Activated CD4-positive, alpha-beta T cell treated with anti-CD3 and anti-CD28 coated beads, Interleukin-2, amount 10 ng/mL, durations not matched to agents 7 days and 5 days (primary cell): ENCODE data around the gene MAST4. TPM values are rescaled to one million over a fixed set of nuclear protein-coding genes. Genes with fewer than 3 reads are reported as not detected.

Experiments used
- CTCF ChIA-PET: fragments of 350-600 bp; sonication (Branson Sonifier 250); formaldehyde crosslinking; loops from one replicate; lab custom pipeline; 2021; ENCODE audit warnings: antibody characterized with exemption; lab: Charles Lee
- POLR2A ChIA-PET: fragments of 350-600 bp; sonication (Branson Sonifier 250); formaldehyde crosslinking; loops from one replicate; lab custom pipeline; 2021; ENCODE audit warnings: antibody characterized with exemption; lab: Charles Lee
- DNase-seq: peaks from one replicate; pipeline ENCODE4 v3.0.0-alpha.2; 2020
- H3K27ac Mint-ChIP-seq: one replicate; pipeline ENCODE4 v1.8.0; 2021; ENCODE audit warnings: mild to moderate bottlenecking, moderate library complexity, mixed read lengths
- H3K27me3 Mint-ChIP-seq: one replicate; pipeline ENCODE4 v1.8.0; 2021; ENCODE audit warnings: mixed read lengths
- H3K36me3 Mint-ChIP-seq: one replicate; pipeline ENCODE4 v1.8.0; 2021; ENCODE audit warnings: low read depth, mixed read lengths
- H3K4me1 Mint-ChIP-seq: one replicate; pipeline ENCODE4 v1.8.0; 2021; ENCODE audit warnings: mixed read lengths
- H3K4me3 Mint-ChIP-seq: one replicate; pipeline ENCODE4 v1.8.0; 2021; ENCODE audit warnings: mild to moderate bottlenecking, moderate library complexity, mixed read lengths
- H3K9me3 Mint-ChIP-seq: one replicate; pipeline ENCODE4 v1.8.0; 2021; ENCODE audit warnings: mixed read lengths
- total RNA-seq, 2 experiments: library from RNA; stranded (reverse); gene quantifications; one replicate each; pipeline ENCODE4 v1.2.3, GENCODE V29; 2021

The MAST4 gene
- total RNA-seq, 2 experiments from 2014 or later = 23.5 to 25.8 TPM

DNA sequence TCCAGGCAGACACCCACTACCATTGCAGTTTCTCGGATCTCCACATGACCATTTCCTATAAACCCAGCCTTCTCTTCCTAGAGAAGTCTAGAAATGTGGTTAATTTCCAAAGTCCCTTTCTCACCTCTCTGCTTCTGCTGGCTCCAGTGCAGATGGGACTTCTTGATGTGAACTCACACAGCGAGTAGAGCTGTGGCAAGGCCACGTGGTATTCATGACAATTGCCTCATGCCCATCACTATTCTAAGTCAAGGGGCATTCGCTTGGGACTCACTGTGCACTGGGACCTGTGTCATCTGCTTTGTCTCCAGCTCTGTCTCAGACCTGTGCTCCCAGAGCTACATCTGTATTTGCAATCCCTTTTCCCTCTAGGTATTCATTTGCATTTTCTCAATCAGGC lies 594.2 kb downstream of the MAST4 start:
- H3K36me3 Mint-ChIP-seq = peaks cover 33% of the 10 kb centered on the region
- H3K4me3 Mint-ChIP-seq = no peak overlapping the region
- ChIA-PET POLR2A (no interaction called here), CTCF (interaction anchor here (1.6 to 3.2 kb wide), 2 partner anchors 9 to 12 kb away, joined by 3 to 19 read pairs; no protein-coding TSS in a partner anchor)
- no peak for DNase-seq
- H3K27ac Mint-ChIP-seq = no peak overlapping the region
- H3K9me3 Mint-ChIP-seq = peaks cover 14% of the 10 kb centered on the region
- H3K27me3 Mint-ChIP-seq = no peaks in the 10 kb centered on the region
- peaks cover 54% of the 10 kb centered on the region for H3K4me1 Mint-ChIP-seq

DNA sequence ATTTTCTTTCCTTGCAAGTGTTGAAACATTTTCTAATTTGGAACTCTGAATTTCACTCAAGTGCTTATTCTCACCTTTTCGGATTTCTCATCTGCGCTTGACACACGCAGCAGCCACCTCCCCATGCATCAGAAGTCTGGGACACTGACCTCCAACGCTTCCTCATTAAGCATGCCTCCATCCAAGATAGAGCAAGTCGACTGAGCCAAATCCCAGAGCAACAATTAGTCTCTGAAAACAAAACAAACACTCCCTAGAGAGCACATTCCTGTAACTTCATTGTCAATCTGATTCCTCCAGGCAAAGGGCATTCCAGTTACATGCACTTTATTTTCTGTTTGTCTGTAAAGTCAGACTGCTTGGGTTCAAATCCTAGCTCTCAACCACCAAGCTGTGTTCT lies 594.7 kb downstream of the MAST4 start:
- CTCF ChIA-PET = interaction anchor here (0.9 to 3.2 kb wide), 4 partner anchors 9 to 16 kb away, joined by 3 to 19 read pairs (median 3); no protein-coding TSS in a partner anchor
- Mint-ChIP-seq H3K27ac (no peak overlapping the region), H3K4me3 (no peak overlapping the region), H3K9me3 (peaks cover 16% of the 10 kb centered on the region), H3K36me3 (peaks cover 36% of the 10 kb centered on the region), H3K27me3 (no peaks in the 10 kb centered on the region), H3K4me1 (peaks cover 55% of the 10 kb centered on the region)
- POLR2A ChIA-PET = no interaction called here
- DNase-seq = no peak

- ChIA-PET CTCF (interaction anchor here (0.8 to 3.2 kb wide), 7 partner anchors 9 to 27 kb away, joined by 3 to 19 read pairs (median 4); no protein-coding TSS in a partner anchor), POLR2A (no interaction called here)
- H3K9me3 Mint-ChIP-seq = peaks cover 21% of the 10 kb centered on the region
- H3K27me3 Mint-ChIP-seq = no peaks in the 10 kb centered on the region
- peak overlapping the region; percentile 28 for H3K27ac Mint-ChIP-seq
- no peak for DNase-seq
- H3K4me3 Mint-ChIP-seq = no peak overlapping the region
- H3K4me1 Mint-ChIP-seq = peaks cover 55% of the 10 kb centered on the region
- peaks cover 30% of the 10 kb centered on the region for H3K36me3 Mint-ChIP-seq
These were observed 596.7 kb downstream of the MAST4 start for GRCh38 chr5:67192719-67193438.

DNA sequence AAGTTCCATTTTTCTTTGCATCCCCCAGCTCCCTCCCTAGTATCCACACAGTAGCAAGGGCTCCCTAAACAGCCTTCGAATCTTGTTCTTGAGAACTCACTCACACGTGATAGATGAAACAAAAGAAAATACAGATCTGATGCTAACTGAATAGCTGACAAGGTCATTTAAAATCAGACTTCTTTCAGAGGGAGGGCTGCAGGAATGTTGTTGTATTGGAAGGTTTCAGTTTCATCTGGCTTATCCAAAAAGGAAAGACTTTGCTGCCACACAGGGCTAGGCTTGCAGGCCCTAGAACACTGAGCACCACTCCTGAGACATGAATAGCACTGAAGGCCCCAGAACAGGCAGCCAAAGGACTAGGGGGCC lies 597.2 kb downstream of the MAST4 start:
- peak overlapping the region; percentile 28 for H3K27ac Mint-ChIP-seq
- peaks cover 55% of the 10 kb centered on the region for H3K4me1 Mint-ChIP-seq
- no peak for DNase-seq
- H3K36me3 Mint-ChIP-seq = peaks cover 31% of the 10 kb centered on the region
- CTCF ChIA-PET = interaction anchor here (0.9 to 3.2 kb wide), 5 partner anchors 9 to 27 kb away, joined by 3 to 19 read pairs (median 4); no protein-coding TSS in a partner anchor
- no peaks in the 10 kb centered on the region for H3K27me3 Mint-ChIP-seq
- no peak overlapping the region for H3K4me3 Mint-ChIP-seq
- H3K9me3 Mint-ChIP-seq = peaks cover 24% of the 10 kb centered on the region
- POLR2A ChIA-PET = no interaction called here

DNA sequence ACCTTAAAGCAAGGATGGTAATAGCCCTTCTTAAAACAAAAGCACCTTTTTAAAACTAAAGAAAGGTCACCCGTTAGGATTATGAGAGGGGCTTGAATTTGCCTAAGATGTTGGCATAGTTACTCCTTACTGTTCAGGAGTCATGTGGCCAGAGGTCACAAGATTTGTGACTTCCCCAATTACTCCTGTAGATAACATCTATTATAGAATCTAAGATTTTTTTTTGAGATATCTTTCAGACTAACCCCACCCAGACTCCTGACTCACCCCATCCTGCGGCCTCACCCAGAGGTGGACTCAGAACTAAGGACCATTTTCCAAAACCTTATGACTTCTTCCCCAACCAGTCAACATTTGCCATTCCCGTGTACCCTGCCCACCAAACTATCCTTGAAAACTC lies 598.0 kb downstream of the MAST4 start:
- ChIA-PET CTCF (no interaction called here), POLR2A (no interaction called here)
- H3K9me3 Mint-ChIP-seq = peaks cover 30% of the 10 kb centered on the region
- DNase-seq = no peak
- H3K27ac Mint-ChIP-seq = no peak overlapping the region
- peaks cover 38% of the 10 kb centered on the region for H3K36me3 Mint-ChIP-seq
- no peak overlapping the region for H3K4me3 Mint-ChIP-seq
- H3K27me3 Mint-ChIP-seq = no peaks in the 10 kb centered on the region
- H3K4me1 Mint-ChIP-seq = peaks cover 55% of the 10 kb centered on the region

DNA sequence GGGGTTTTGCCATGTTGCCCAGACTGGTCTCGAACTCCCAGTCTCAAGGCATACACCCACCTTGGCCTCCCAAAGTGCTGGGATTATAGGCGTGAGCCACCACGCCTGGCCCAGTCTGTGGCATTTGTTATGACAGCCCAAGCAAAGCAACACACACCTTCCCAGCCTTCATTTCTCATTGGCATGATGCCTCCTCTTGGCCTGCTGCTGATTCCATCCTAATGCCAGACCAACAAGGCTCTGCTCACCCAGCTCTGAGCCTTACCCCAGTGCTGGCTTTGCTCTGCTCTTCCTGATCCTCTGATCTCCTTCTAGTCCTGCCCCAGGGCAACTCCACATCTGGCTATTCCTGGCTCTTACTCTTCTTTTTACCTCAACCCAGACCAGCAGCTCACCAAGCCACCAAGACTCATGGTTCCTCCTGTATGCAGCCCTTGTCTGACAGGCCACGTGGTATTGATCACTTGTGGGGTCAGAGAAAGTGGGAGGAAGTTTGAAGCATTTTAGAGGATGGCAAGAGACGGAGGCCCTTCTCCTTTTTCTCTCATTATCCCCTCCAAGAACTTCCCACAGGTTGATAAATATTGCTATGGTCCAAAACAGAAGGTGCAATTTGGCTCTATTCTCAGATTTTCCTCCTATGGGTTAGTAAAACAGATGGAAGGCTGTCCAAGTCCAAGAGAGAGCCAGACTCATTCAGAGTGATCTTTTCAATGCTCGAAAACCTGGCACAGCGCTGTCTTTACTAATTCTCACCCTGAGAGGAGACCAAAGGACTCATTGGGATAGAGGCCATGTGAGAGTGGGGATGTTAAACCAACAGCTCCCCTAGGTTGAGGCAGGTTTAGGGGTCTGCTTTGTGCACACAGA lies 599.4 kb downstream of the MAST4 start:
- Mint-ChIP-seq H3K36me3 (peaks cover 45% of the 10 kb centered on the region), H3K4me3 (no peak overlapping the region), H3K27me3 (no peaks in the 10 kb centered on the region), H3K27ac (no peak overlapping the region), H3K9me3 (peaks cover 34% of the 10 kb centered on the region), H3K4me1 (peaks cover 57% of the 10 kb centered on the region)
- no peak for DNase-seq
- ChIA-PET POLR2A (no interaction called here), CTCF (interaction anchor here (2.6 to 24.7 kb wide), 2 partner anchors 11 to 32 kb away, joined by 14 to 350 read pairs; no protein-coding TSS in a partner anchor)

DNA sequence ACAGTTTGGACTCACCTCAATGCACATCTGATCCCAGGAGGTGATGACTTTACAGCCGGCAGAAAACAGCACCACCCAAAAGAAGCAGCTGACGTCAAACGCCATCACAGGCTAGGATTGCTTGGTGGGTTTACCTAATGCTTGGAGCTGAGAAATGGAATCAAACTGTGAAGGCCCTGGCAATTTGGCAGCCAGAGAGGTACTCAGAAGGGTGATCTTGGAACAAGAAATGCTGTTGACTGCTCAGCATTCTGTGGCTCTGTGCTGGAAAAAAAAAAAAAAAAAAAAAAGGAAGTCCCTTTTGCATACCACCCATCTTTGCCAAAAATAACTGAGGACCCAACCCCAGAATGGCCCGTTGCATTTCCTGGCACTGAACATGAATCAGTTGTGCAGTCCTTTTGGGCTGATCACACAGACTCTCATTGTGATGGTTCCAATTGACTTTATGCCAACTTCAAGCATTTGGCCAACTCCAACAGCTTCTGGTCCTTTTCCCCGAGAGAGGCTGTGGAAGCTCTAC lies 600.4 kb downstream of the MAST4 start, which contains the start of gene CD180:
Gene CD180 (minus strand): TSS at position 263 of the 523 bp plus-strand sequence. CDS start 158 bp downstream, at position 105.
- POLR2A ChIA-PET = interaction anchor here (0.5 kb wide), 1 partner anchor 194 kb away, joined by 3 read pairs; no protein-coding TSS in a partner anchor
- Mint-ChIP-seq H3K27me3 (no peaks in the 10 kb centered on the region), H3K4me1 (peaks cover 67% of the 10 kb centered on the region), H3K4me3 (no peak within 1 kb of the TSS), H3K9me3 (peaks cover 41% of the 10 kb centered on the region), H3K36me3 (peaks cover 44% of the 10 kb centered on the region), H3K27ac (no peak within 1 kb of the TSS)
- no peak for DNase-seq
- CTCF ChIA-PET = interaction anchor here (1.4 to 24.7 kb wide), 3 partner anchors 8 to 33 kb away, joined by 3 to 350 read pairs (median 14); no protein-coding TSS in a partner anchor

GRCh38 chr5:67197536-67197935 lies 601.3 kb downstream of the MAST4 start:
- no peak overlapping the region for H3K27ac Mint-ChIP-seq
- H3K9me3 Mint-ChIP-seq = peaks cover 42% of the 10 kb centered on the region
- H3K4me3 Mint-ChIP-seq = no peak overlapping the region
- H3K27me3 Mint-ChIP-seq = no peaks in the 10 kb centered on the region
- H3K36me3 Mint-ChIP-seq = peaks cover 44% of the 10 kb centered on the region
- ChIA-PET CTCF (interaction anchor here (0.5 to 24.7 kb wide), 6 partner anchors 9 to 54 kb away, joined by 3 to 350 read pairs (median 4); no protein-coding TSS in a partner anchor), POLR2A (no interaction called here)
- DNase-seq = no peak
- peaks cover 74% of the 10 kb centered on the region for H3K4me1 Mint-ChIP-seq

GRCh38 chr5:67198917-67199316 lies 602.7 kb downstream of the MAST4 start:
- DNase-seq = no peak
- POLR2A ChIA-PET = no interaction called here
- H3K4me1 Mint-ChIP-seq = peaks cover 79% of the 10 kb centered on the region
- peaks cover 46% of the 10 kb centered on the region for H3K36me3 Mint-ChIP-seq
- H3K9me3 Mint-ChIP-seq = peaks cover 39% of the 10 kb centered on the region
- H3K27me3 Mint-ChIP-seq = no peaks in the 10 kb centered on the region
- H3K27ac Mint-ChIP-seq = peak overlapping the region; percentile 63
- CTCF ChIA-PET = interaction anchor here (0.7 to 24.7 kb wide), 6 partner anchors 10 to 88 kb away, joined by 3 to 350 read pairs (median 3); no protein-coding TSS in a partner anchor
- H3K4me3 Mint-ChIP-seq = no peak overlapping the region

- peaks cover 33% of the 10 kb centered on the region for H3K9me3 Mint-ChIP-seq
- H3K27ac Mint-ChIP-seq = no peak overlapping the region
- ChIA-PET POLR2A (no interaction called here), CTCF (interaction anchor here (0.6 to 24.7 kb wide), 5 partner anchors 9 to 118 kb away, joined by 3 to 350 read pairs (median 3); no protein-coding TSS in a partner anchor)
- no peak overlapping the region for H3K4me3 Mint-ChIP-seq
- peaks cover 82% of the 10 kb centered on the region for H3K4me1 Mint-ChIP-seq
- no peak for DNase-seq
- H3K36me3 Mint-ChIP-seq = peaks cover 50% of the 10 kb centered on the region
- no peaks in the 10 kb centered on the region for H3K27me3 Mint-ChIP-seq
These were observed 603.7 kb downstream of the MAST4 start for GRCh38 chr5:67199859-67200258.

- DNase-seq = no peak
- Mint-ChIP-seq H3K36me3 (peaks cover 56% of the 10 kb centered on the region), H3K4me1 (peaks cover 91% of the 10 kb centered on the region), H3K4me3 (no peak overlapping the region), H3K27ac (peak overlapping the region; percentile 55), H3K27me3 (no peaks in the 10 kb centered on the region), H3K9me3 (peaks cover 33% of the 10 kb centered on the region)
- ChIA-PET POLR2A (no interaction called here), CTCF (interaction anchor here (3.7 to 24.7 kb wide), 2 partner anchors 9 to 38 kb away, joined by 19 to 350 read pairs; no protein-coding TSS in a partner anchor)
These were observed 604.8 kb downstream of the MAST4 start for GRCh38 chr5:67200809-67201562.
